K562 (cell line): ENCODE results near the gene OR1J4.

Source experiments
- CHD4 ChIP-seq: fragments of 200-600 bp; sonication (generic); IDR thresholded peaks from 3 replicates; pipeline ENCODE4 v1.6.1; 2012; ENCODE audit warnings: low read depth, mild to moderate bottlenecking, mixed read lengths, low read length, inconsistent platforms; ENCODE audit not compliant: insufficient read depth, insufficient replicate concordance, poor library complexity, severe bottlenecking
- CREM ChIP-seq: IDR thresholded peaks from 2 replicates; pipeline ENCODE4 v1.6.1; 2014; ENCODE audit warnings: antibody characterized with exemption, low read depth
- CTCF ChIP-seq, 3 experiments: IDR thresholded peaks in 2 of 3; conservative IDR thresholded peaks in 1 of 3; 2 replicates each; pipeline ENCODE4 v1.5.1; 2011 to 2012; ENCODE audit warnings: low read length in 3 of 3, mild to moderate bottlenecking in 3 of 3, control low read depth in 2 of 3, improper control_type of control experiment in 1 of 3, inconsistent platforms in 1 of 3, low read depth in 1 of 3, mixed read lengths in 1 of 3, moderate library complexity in 1 of 3; ENCODE audit not compliant: insufficient read depth in 2 of 3
- EGR1 ChIP-seq: fragments of 450-650 bp; conservative IDR thresholded peaks from 2 replicates; pipeline ENCODE4 v1.6.1; 2017; ENCODE audit warnings: mild to moderate bottlenecking
- HNRNPK ChIP-seq: fragments of 200-400 bp; formaldehyde crosslinking; IDR thresholded peaks from one replicate; pipeline ENCODE4 v1.6.1; 2018; ENCODE audit warnings: mild to moderate bottlenecking, low read depth, low read length; ENCODE audit not compliant: poor library complexity, severe bottlenecking
- TSC22D4 ChIP-seq: fragments of 450-650 bp; IDR thresholded peaks from 2 replicates; pipeline ENCODE4 v1.6.1; 2016; ENCODE audit warnings: missing genetic modification characterization, missing biosample characterization, control low read depth
- ZNF184 ChIP-seq: sonication (generic); formaldehyde crosslinking; IDR thresholded peaks from 2 replicates; pipeline ENCODE4 v1.5.0; 2020; ENCODE audit warnings: missing genetic modification reagents
- ZNF354B ChIP-seq: fragments of 250-450 bp; sonication (Bioruptor Pico); IDR thresholded peaks from 2 replicates; pipeline ENCODE4 v1.4.0; 2020

- TF ChIP-seq CTCF (IDR thresholded peaks at IDR 0.05 in 2 of 3, conservative IDR thresholded peaks at IDR 0.05 in 1 of 3; ENCODE audit: insufficient read depth in 2 of 3, low read depth in 1 of 3, low read length in 3 of 3) (no peak), ZNF354B (CRISPR knock-in tag) (no peak), CREM (no peak), CHD4 (no peak), ZNF184 (CRISPR knock-in tag) (no peak), TSC22D4 (tag) (no peak), HNRNPK (no peak), EGR1 (no peak)
Observed at GRCh38 chr9:122562134-122562760, 43.3 kb downstream of the OR1J4 start.
